Left lung (tissue), 10 donors: ENCODE measurements around the gene TENM3. TPM values are rescaled to one million over a fixed set of nuclear protein-coding genes. Genes with fewer than 3 reads are reported as not detected.

Experiments
- ATAC-seq: fragments of 200-7000 bp; cut with Tn5 transposase; one replicate; pipeline ENCODE4 v1.9.1; 2020; ENCODE audit warnings: moderate library complexity
- DNase-seq, 4 donors: peaks; one replicate each; pipeline ENCODE4 v3.0.0-alpha.2; 2013 to 2020
- H3K27ac ChIP-seq, 2 donors: fragments of 200-600 bp; sonication (generic) in 1 of 2; one replicate each; pipeline versions ENCODE4 v1.5.0 to v1.8.0; 2020 to 2021
- H3K27me3 ChIP-seq, 2 donors: fragments of 200-600 bp; sonication (generic) in 1 of 2; one replicate each; pipeline versions ENCODE4 v1.5.0 to v1.8.0; 2020 to 2021
- H3K36me3 ChIP-seq, 2 donors: fragments of 200-600 bp; sonication (generic) in 1 of 2; one replicate each; pipeline versions ENCODE4 v1.5.0 to v1.8.0; 2020 to 2021
- H3K4me1 ChIP-seq, 2 donors: fragments of 200-600 bp; one replicate each; pipeline ENCODE4 v1.8.0; 2021
- H3K4me3 ChIP-seq, 2 donors: fragments of 200-600 bp; sonication (generic) in 1 of 2; one replicate each; pipeline versions ENCODE4 v1.5.0 to v1.8.0; 2020 to 2021; ENCODE audit warnings: mild to moderate bottlenecking in 1 of 2
- H3K9me3 ChIP-seq, 2 donors: fragments of 200-600 bp; sonication (generic) in 1 of 2; one replicate each; pipeline versions ENCODE4 v1.5.0 to v1.8.0; 2020 to 2021
- CTCF ChIP-seq, 2 donors: fragments of 200-600 bp; sonication (generic) in 1 of 2; IDR thresholded peaks; one replicate each; pipeline versions ENCODE4 v1.5.0 to v1.8.0; 2021; ENCODE audit warnings: antibody characterized with exemption in 2 of 2
- intact Hi-C, 2 donors: fragments of 100-400 bp; cut with DNase I; formaldehyde crosslinking; loops; one replicate each; pipeline versions ENCODE4 v1.11.2 to v1.14.2; 2022
- polyA plus RNA-seq, 6 donors: library from polyadenylated mRNA; unstranded; fragments of 120-200 nt; gene quantifications; one replicate each; pipeline ENCODE4 v1.2.1, GENCODE V29; 2013; ENCODE audit not compliant: insufficient read length in 6 of 6
- total RNA-seq, 2 donors: library from RNA; stranded (reverse); fragmentation: NEBNext Ultra II Directional; extraction: Animal tissue kit (Norgen Biotek cat#: 25700); gene quantifications; one replicate each; pipeline ENCODE4 v1.2.1, GENCODE V29; 2021
- donor health status: DM: no; HTN: yes; CAD: no.
- donor health status: DM: no; HTN: no; CAD: no.

TENM3 gene
- total and polyA plus RNA-seq, 8 donors = 2.2 to 5.6 (median 3.1) TPM

DNA sequence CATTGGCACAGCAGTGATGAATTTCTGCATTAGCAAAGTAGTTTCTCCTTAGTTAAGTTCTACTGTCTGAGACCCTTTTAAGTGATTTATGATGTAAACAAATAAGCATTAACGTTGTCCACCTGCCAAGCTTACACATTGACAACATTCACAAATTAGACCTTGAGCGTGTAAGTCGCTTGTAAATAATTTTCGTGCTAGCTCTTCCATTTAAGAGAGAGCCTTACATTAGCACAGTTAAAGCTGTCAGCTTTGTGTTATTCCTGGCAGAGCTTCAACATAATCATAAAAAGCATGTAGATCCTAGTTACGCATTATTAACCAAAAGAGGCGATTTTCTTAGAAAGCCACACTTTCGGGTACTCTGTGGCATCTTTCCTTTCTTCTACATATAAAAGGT, 546.3 kb downstream of the TENM3 start:
- H3K27ac ChIP-seq = no peak overlapping the region
- ATAC-seq (no peak), DNase-seq (no peak)
- intact Hi-C loops = no loop called here
- H3K27me3 ChIP-seq = no peaks in the 10 kb centered on the region
- TF ChIP-seq CTCF (IDR thresholded peaks at IDR 0.05) = no peak
- no peaks in the 10 kb centered on the region for H3K4me1 ChIP-seq
- no peak overlapping the region for H3K4me3 ChIP-seq
- no peaks in the 10 kb centered on the region for H3K9me3 ChIP-seq
- no peaks in the 10 kb centered on the region for H3K36me3 ChIP-seq

DNA sequence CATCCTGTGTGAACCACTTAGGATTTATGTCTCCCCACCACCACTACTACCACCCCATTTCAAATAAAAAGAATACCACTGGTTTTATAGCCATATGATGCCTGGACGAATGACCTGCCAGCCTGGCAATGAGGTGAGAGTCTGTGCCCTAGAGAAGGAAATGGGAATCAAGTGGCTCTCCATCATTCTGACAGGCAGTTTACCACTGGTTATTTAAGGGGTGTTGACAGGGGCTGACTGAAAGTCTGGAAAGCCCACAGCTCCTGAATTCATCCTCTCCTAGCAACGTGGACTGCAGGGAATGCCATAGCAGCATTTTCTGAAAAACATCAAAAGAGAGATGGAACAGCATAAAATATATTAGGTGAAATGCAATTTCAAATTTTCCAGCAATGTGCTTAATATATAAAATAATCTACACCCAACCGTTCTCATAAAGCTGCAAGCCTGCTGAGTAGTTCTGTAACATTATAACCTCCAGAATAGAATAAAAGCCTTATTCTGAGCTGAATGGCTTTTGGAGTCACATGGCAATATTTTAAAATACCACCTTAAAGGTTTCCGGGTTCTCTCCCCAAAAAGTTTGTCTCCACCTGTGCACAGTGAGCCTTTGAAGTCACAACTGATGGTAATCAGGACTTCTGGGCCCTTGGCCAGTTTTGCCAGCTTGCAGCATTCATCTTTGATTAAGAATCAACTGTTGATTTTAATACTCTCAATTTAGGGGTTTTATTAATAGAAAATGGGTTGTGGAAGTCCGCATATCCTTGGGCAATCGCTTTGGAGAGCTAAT, 552.4 kb downstream of the TENM3 start:
- DNase-seq (no peak), ATAC-seq (no peak)
- Histone ChIP-seq H3K9me3 (peaks cover 0 to 5% of the 10 kb centered on the region in 2 donors), H3K27me3 (no peaks in the 10 kb centered on the region), H3K36me3 (no peaks in the 10 kb centered on the region), H3K27ac (no peak overlapping the region), H3K4me1 (no peaks in the 10 kb centered on the region), H3K4me3 (no peak overlapping the region)
- TF ChIP-seq CTCF (IDR thresholded peaks at IDR 0.05) = no peak
- intact Hi-C loops = no loop called here

- no peaks in the 10 kb centered on the region for H3K36me3 ChIP-seq
- intact Hi-C loops = no loop called here
- ATAC-seq (no peak), DNase-seq (no peak)
- no peaks in the 10 kb centered on the region for H3K4me1 ChIP-seq
- H3K27ac ChIP-seq = no peak overlapping the region
- H3K4me3 ChIP-seq = no peak overlapping the region
- no peak for TF ChIP-seq CTCF (IDR thresholded peaks at IDR 0.05)
- peaks cover 0 to 6% of the 10 kb centered on the region in 2 donors for H3K27me3 ChIP-seq
- H3K9me3 ChIP-seq = peaks cover 0 to 5% of the 10 kb centered on the region in 2 donors
Observed at GRCh38 chr4:182799515-182800215, 556.5 kb downstream of the TENM3 start.

- peaks cover 0 to 5% of the 10 kb centered on the region in 2 donors for H3K9me3 ChIP-seq
- H3K27me3 ChIP-seq = peaks cover 0 to 11% of the 10 kb centered on the region in 2 donors
- no peaks in the 10 kb centered on the region for H3K4me1 ChIP-seq
- H3K4me3 ChIP-seq = no peak overlapping the region
- ATAC-seq = no peak
- no peak for DNase-seq
- no peak for TF ChIP-seq CTCF (IDR thresholded peaks at IDR 0.05)
- no peaks in the 10 kb centered on the region for H3K36me3 ChIP-seq
- no peak overlapping the region for H3K27ac ChIP-seq
- intact Hi-C loops = no loop called here
Observed at GRCh38 chr4:182800216-182800515, 557.0 kb downstream of the TENM3 start.

DNA sequence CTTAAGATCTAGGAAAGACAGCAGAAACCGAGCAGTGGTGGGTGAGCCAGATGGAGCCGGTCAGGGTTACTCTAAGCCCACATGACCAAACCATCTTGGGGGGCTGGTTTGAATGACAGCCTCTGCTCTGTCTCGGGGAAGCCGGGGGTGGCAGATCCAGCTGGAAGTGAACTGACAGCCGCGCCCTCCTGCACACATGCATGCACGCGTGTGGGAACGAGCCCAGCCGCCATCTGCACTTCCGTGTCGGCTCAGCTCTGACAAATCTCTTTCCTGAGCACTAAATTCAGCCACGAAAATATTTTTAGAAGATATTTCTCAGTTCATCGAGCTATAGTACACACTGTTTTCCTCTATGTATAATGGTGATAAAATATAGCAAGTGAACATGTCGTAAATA, 558.4 kb downstream of the TENM3 start:
- DNase-seq (no peak), ATAC-seq (no peak)
- H3K27ac ChIP-seq = no peak overlapping the region
- H3K4me3 ChIP-seq = no peak overlapping the region
- no peak for TF ChIP-seq CTCF (IDR thresholded peaks at IDR 0.05)
- peaks cover 0 to 4% of the 10 kb centered on the region in 2 donors for H3K4me1 ChIP-seq
- H3K9me3 ChIP-seq = peaks cover 0 to 5% of the 10 kb centered on the region in 2 donors
- intact Hi-C loops = no loop called here
- no peaks in the 10 kb centered on the region for H3K36me3 ChIP-seq
- peaks cover 0 to 26% of the 10 kb centered on the region in 2 donors for H3K27me3 ChIP-seq
